IMR-90 (cell line): ENCODE measurements around the gene EP300.

Experiments
- BHLHE40 ChIP-seq: fragments of 150-350 bp; IDR thresholded peaks from 2 replicates; pipeline ENCODE4 v1.6.1; 2016; ENCODE audit warnings: mild to moderate bottlenecking, low read depth, low read length
- CEBPB ChIP-seq: IDR thresholded peaks from 2 replicates; pipeline ENCODE4 v1.6.1; 2012; ENCODE audit warnings: low read depth, low read length, improper control_type of control experiment
- POLR2A ChIP-seq: IDR thresholded peaks from 2 replicates; pipeline ENCODE4 v1.6.1; 2012; ENCODE audit warnings: mild to moderate bottlenecking, low read depth, low read length
- RAD21 ChIP-seq: IDR thresholded peaks from 2 replicates; pipeline ENCODE4 v1.6.1; 2012; ENCODE audit warnings: low read length, improper control_type of control experiment
- RFX5 ChIP-seq: IDR thresholded peaks from 2 replicates; pipeline ENCODE4 v1.8.0; 2012; ENCODE audit warnings: low read depth, mild to moderate bottlenecking, low read length, moderate library complexity
- SMC3 ChIP-seq: fragments of 150-350 bp; IDR thresholded peaks from 2 replicates; pipeline ENCODE4 v1.6.1; 2016; ENCODE audit warnings: low read depth, mild to moderate bottlenecking, antibody characterized with exemption, low read length, moderate library complexity
- TF ChIP-seq, protein P1 (sequence below): conservative IDR thresholded peaks from 2 replicates; pipeline ENCODE4 v1.5.1; 2012; ENCODE audit warnings: mild to moderate bottlenecking, low read depth, low read length, improper control_type of control experiment

DNA sequence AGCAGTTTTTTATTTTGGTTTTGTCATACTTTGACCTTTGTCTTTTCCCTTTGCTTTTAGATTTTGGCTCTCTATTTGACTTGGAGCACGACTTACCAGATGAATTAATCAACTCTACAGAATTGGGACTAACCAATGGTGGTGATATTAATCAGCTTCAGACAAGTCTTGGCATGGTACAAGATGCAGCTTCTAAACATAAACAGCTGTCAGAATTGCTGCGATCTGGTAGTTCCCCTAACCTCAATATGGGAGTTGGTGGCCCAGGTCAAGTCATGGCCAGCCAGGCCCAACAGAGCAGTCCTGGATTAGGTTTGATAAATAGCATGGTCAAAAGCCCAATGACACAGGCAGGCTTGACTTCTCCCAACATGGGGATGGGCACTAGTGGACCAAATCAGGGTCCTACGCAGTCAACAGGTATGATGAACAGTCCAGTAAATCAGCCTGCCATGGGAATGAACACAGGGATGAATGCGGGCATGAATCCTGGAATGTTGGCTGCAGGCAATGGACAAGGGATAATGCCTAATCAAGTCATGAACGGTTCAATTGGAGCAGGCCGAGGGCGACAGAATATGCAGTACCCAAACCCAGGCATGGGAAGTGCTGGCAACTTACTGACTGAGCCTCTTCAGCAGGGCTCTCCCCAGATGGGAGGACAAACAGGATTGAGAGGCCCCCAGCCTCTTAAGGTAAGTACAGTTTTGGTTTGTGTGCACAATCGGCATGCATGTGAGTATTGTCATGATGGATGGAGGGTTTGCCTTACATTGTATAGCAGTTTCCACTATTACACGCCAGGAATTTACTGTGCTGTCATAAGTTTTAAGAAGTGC is 25.0 kb downstream of the EP300 start:
- TF ChIP-seq, protein P1, sequence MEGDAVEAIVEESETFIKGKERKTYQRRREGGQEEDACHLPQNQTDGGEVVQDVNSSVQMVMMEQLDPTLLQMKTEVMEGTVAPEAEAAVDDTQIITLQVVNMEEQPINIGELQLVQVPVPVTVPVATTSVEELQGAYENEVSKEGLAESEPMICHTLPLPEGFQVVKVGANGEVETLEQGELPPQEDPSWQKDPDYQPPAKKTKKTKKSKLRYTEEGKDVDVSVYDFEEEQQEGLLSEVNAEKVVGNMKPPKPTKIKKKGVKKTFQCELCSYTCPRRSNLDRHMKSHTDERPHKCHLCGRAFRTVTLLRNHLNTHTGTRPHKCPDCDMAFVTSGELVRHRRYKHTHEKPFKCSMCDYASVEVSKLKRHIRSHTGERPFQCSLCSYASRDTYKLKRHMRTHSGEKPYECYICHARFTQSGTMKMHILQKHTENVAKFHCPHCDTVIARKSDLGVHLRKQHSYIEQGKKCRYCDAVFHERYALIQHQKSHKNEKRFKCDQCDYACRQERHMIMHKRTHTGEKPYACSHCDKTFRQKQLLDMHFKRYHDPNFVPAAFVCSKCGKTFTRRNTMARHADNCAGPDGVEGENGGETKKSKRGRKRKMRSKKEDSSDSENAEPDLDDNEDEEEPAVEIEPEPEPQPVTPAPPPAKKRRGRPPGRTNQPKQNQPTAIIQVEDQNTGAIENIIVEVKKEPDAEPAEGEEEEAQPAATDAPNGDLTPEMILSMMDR: no peak
- TF ChIP-seq RFX5 (no peak), SMC3 (no peak), BHLHE40 (no peak), POLR2A (no peak), CEBPB (no peak), RAD21 (no peak)
